Right lobe of liver (tissue), 4 donors: ENCODE data around the gene TMEM38B.

ENCODE experiments used
- CTCF ChIP-seq, 4 donors: fragments of 200-600 bp in 3 of 4; fragments of 450-650 bp in 1 of 4; IDR thresholded peaks; one replicate each; pipeline versions ENCODE4 v1.5.1 to v1.8.0; 2016 to 2022; ENCODE audit warnings: antibody characterized with exemption in 4 of 4, mild to moderate bottlenecking in 2 of 4
- POLR2A ChIP-seq: fragments of 450-650 bp; IDR thresholded peaks from one replicate; pipeline ENCODE4 v1.6.1; 2017; ENCODE audit warnings: antibody characterized with exemption, mild to moderate bottlenecking
- donor health status: DM: no; HTN: no; CAD: no.
- donor health status: DM: no; HTN: no; CAD: no.
- donor health status: DM: no; HTN: yes; CAD: no.

DNA sequence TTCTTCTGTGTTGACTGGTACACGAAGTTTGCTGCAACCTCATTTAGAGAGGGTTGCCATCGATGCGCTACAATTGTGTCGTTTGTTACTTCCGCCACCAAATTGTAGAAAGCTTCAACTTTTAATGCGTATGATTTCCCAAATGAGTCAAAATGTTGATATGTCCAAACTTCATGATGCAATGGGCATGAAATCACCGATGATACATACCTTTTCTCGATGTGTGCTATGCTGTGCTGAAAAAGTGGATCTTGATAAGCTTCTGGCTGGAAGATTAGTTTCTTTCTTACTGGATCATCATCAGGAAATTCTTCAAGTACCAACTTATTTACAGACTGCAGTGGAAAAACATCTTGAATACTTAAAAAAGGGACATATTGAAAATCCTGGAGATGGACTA, 65.7 kb downstream of the TMEM38B start:
- TF ChIP-seq CTCF (IDR thresholded peaks at IDR 0.05) (no peak), POLR2A (no peak)
